SK-N-SH treated with all-trans-retinoic acid at 6 μM for 48 hours (cell line): Measurements from ENCODE around the gene CAMK2A.

Experiments
- ATAC-seq: fragments of 200-7000 bp; cut with Tn5 transposase; 3 replicates; pipeline ENCODE4 v1.9.1; 2020; ENCODE audit warnings: mild to moderate bottlenecking, moderate library complexity
- ARNTL ChIP-seq: fragments of 450-650 bp; formaldehyde crosslinking; IDR thresholded peaks from 2 replicates; pipeline ENCODE4 v1.5.0; 2020; ENCODE audit warnings: low read depth, mild to moderate bottlenecking, moderate library complexity, borderline replicate concordance
- BACH2 ChIP-seq: fragments of 250-450 bp; sonication (Bioruptor Pico); IDR thresholded peaks from 2 replicates; pipeline ENCODE4 v1.9.0; 2021; ENCODE audit warnings: mild to moderate bottlenecking, borderline replicate concordance
- CREB5 ChIP-seq: fragments of 250-450 bp; sonication (Bioruptor Pico); IDR thresholded peaks from 2 replicates; pipeline ENCODE4 v1.5.1; 2020; ENCODE audit warnings: low read depth, mild to moderate bottlenecking, moderate library complexity
- CSDC2 ChIP-seq: fragments of 250-450 bp; sonication (Bioruptor Pico); IDR thresholded peaks from 2 replicates; pipeline ENCODE4 v1.5.0; 2020; ENCODE audit warnings: mild to moderate bottlenecking, moderate library complexity
- CSRNP3 ChIP-seq: fragments of 250-450 bp; sonication (Bioruptor Pico); IDR thresholded peaks from 2 replicates; pipeline ENCODE4 v1.5.1; 2021; ENCODE audit warnings: mild to moderate bottlenecking, moderate library complexity
- ESRRG ChIP-seq: fragments of 250-450 bp; sonication (Bioruptor Pico); IDR thresholded peaks from 2 replicates; pipeline ENCODE4 v1.6.1; 2021; ENCODE audit warnings: mild to moderate bottlenecking
- ISL1 ChIP-seq: fragments of 250-450 bp; sonication (Bioruptor Pico); IDR thresholded peaks from 2 replicates; pipeline ENCODE4 v2.1.2; 2022; ENCODE audit warnings: mild to moderate bottlenecking, moderate library complexity
- OSR1 ChIP-seq: fragments of 250-450 bp; sonication (Bioruptor Pico); IDR thresholded peaks from 2 replicates; pipeline ENCODE4 v1.8.0; 2022; ENCODE audit warnings: moderate library complexity, mild to moderate bottlenecking, inconsistent platforms
- PATZ1 ChIP-seq: fragments of 250-450 bp; sonication (Bioruptor Pico); IDR thresholded peaks from 2 replicates; pipeline ENCODE4 v1.8.0; 2020; ENCODE audit warnings: mild to moderate bottlenecking, moderate library complexity, borderline replicate concordance
- PPARA ChIP-seq: fragments of 250-450 bp; sonication (Bioruptor Pico); IDR thresholded peaks from 2 replicates; pipeline ENCODE4 v1.5.0; 2020; ENCODE audit warnings: mild to moderate bottlenecking, borderline replicate concordance
- RARB ChIP-seq: fragments of 250-450 bp; sonication (Bioruptor Pico); IDR thresholded peaks from 2 replicates; pipeline ENCODE4 v1.8.0; 2021; ENCODE audit warnings: mild to moderate bottlenecking, moderate library complexity
- SNAI2 ChIP-seq: fragments of 250-450 bp; sonication (Bioruptor Pico); IDR thresholded peaks from 2 replicates; pipeline ENCODE4 v1.5.0; 2020; ENCODE audit warnings: mild to moderate bottlenecking, moderate library complexity
- TCF4 ChIP-seq: fragments of 250-450 bp; sonication (Bioruptor Pico); IDR thresholded peaks from 2 replicates; pipeline ENCODE4 v1.8.0; 2021; ENCODE audit warnings: mild to moderate bottlenecking, moderate library complexity, borderline replicate concordance
- TOX ChIP-seq: fragments of 250-450 bp; sonication (Bioruptor Pico); IDR thresholded peaks from 2 replicates; pipeline ENCODE4 v1.8.0; 2021; ENCODE audit warnings: mild to moderate bottlenecking, moderate library complexity, borderline replicate concordance
- ZC3H10 ChIP-seq: fragments of 250-450 bp; sonication (Bioruptor Pico); IDR thresholded peaks from 2 replicates; pipeline ENCODE4 v1.5.1; 2021; ENCODE audit warnings: mild to moderate bottlenecking, moderate library complexity
- ZFP30 ChIP-seq: fragments of 450-650 bp; formaldehyde crosslinking; IDR thresholded peaks from 2 replicates; pipeline ENCODE4 v1.5.0; 2022; ENCODE audit warnings: mild to moderate bottlenecking, moderate library complexity
- ZNF565 ChIP-seq: fragments of 450-650 bp; formaldehyde crosslinking; conservative IDR thresholded peaks from 2 replicates; pipeline ENCODE4 v1.5.0; 2020; ENCODE audit warnings: low read depth, mild to moderate bottlenecking, moderate library complexity
- ZNF70 ChIP-seq: fragments of 450-650 bp; formaldehyde crosslinking; IDR thresholded peaks from 2 replicates; pipeline ENCODE4 v1.5.0; 2020; ENCODE audit warnings: mild to moderate bottlenecking, moderate library complexity
- ZNF8 ChIP-seq: fragments of 450-650 bp; formaldehyde crosslinking; IDR thresholded peaks from 2 replicates; pipeline ENCODE4 v1.5.0; 2020; ENCODE audit warnings: mild to moderate bottlenecking, moderate library complexity

CAMK2A gene

GRCh38 chr5:150329881-150330876 is 40.6 kb upstream of the CAMK2A start:
- no peak for ATAC-seq
- no peak for TF ChIP-seq ZNF565
- TF ChIP-seq TCF4 (CRISPR knock-in tag): no peak
- no peak for TF ChIP-seq BACH2 (CRISPR knock-in tag)
- TF ChIP-seq ARNTL: no peak
- TF ChIP-seq RARB (CRISPR knock-in tag): no peak
- no peak for TF ChIP-seq PATZ1
- TF ChIP-seq CREB5: no peak
- no peak for TF ChIP-seq ESRRG
- TF ChIP-seq SNAI2 (CRISPR knock-in tag): no peak
- no peak for TF ChIP-seq CSRNP3 (CRISPR knock-in tag)
- no peak for TF ChIP-seq ISL1 (CRISPR knock-in tag)
- TF ChIP-seq OSR1 (CRISPR knock-in tag): no peak
- TF ChIP-seq, all 23 proteins: peak for 0

GRCh38 chr5:150329038-150329437 is 39.5 kb upstream of the CAMK2A start:
- TF ChIP-seq PATZ1: no peak
- TF ChIP-seq CSDC2: no peak
- no peak for TF ChIP-seq ZNF8 (CRISPR knock-in tag)
- no peak for TF ChIP-seq ZC3H10 (CRISPR knock-in tag)
- TF ChIP-seq CSRNP3 (CRISPR knock-in tag): no peak
- no peak for TF ChIP-seq SNAI2 (CRISPR knock-in tag)
- TF ChIP-seq CREB5: no peak
- TF ChIP-seq ZNF70 (CRISPR knock-in tag): no peak
- no peak for TF ChIP-seq ARNTL
- TF ChIP-seq BACH2 (CRISPR knock-in tag): no peak
- TF ChIP-seq PPARA (CRISPR knock-in tag): no peak
- TF ChIP-seq TOX: no peak
- no peak for ATAC-seq

- ATAC-seq: no peak
- TF ChIP-seq OSR1 (CRISPR knock-in tag) (no peak), CSDC2 (no peak), TCF4 (CRISPR knock-in tag) (no peak), PPARA (CRISPR knock-in tag) (no peak), BACH2 (CRISPR knock-in tag) (no peak), RARB (CRISPR knock-in tag) (no peak), ZFP30 (CRISPR knock-in tag) (no peak)
These were observed 38.9 kb upstream of the CAMK2A start for GRCh38 chr5:150328515-150328914.
